Endothelial cell of umbilical vein (primary cell): ENCODE measurements around the gene DUSP14. TPM values are rescaled to one million over a fixed set of nuclear protein-coding genes. Genes with fewer than 3 reads are reported as not detected.
A peak's percentile ranks its signal among the peaks of the same experiment; 100 is the strongest.

ENCODE experiments used
- BruUV-seq: library from RNA; stranded (reverse); fragments of 400-500 nt; replicated peaks from 2 replicates; lab custom pipeline; 2021; lab: Mats Ljungman, UMichigan
- CTCF ChIA-PET: fragments of 300-600, 350-600 bp; sonication (Branson Sonifier 250); formaldehyde crosslinking; loops from one replicate; lab custom pipeline; 2021; ENCODE audit warnings: antibody characterized with exemption, inconsistent platforms; lab: Charles Lee
- POLR2A ChIA-PET: fragments of 300-600, 350-600 bp; sonication (Branson Sonifier 250); formaldehyde crosslinking; loops from one replicate; lab custom pipeline; 2021; ENCODE audit warnings: antibody characterized with exemption, inconsistent platforms; lab: Charles Lee
- DNase-seq: peaks from one replicate; pipeline ENCODE4 v3.0.0-alpha.2; 2011; ENCODE audit warnings: low read depth, low spot score
- FAIRE-seq: peaks from 2 replicates; lab custom pipeline; 2011; peaks lifted over from hg19 to GRCh38; lab: Jason Lieb, UNC
- H2AFZ ChIP-seq: 2 replicates; pipeline ENCODE4 v1.6.0; 2012; ENCODE audit warnings: low read depth, low read length, control low read depth, inconsistent platforms
- H3K27ac ChIP-seq: 2 replicates; pipeline ENCODE4 v1.5.1; 2011; ENCODE audit warnings: low read depth, mild to moderate bottlenecking, control low read depth, low read length, moderate library complexity; ENCODE audit not compliant: insufficient read depth
- H3K27me3 ChIP-seq, 2 experiments: 2 replicates each; pipeline versions ENCODE4 v1.6.0 to v1.6.1; 2011; ENCODE audit warnings: low read length in 2 of 2, mixed read lengths in 1 of 2; ENCODE audit not compliant: control insufficient read depth in 2 of 2, insufficient read depth in 2 of 2
- H3K36me3 ChIP-seq, 2 experiments: 2 replicates in 1 of 2; 3 replicates in 1 of 2; pipeline ENCODE4 v1.5.1; 2011; ENCODE audit warnings: low read length in 2 of 2, mild to moderate bottlenecking in 1 of 2, moderate library complexity in 1 of 2; ENCODE audit not compliant: control insufficient read depth in 2 of 2, insufficient read depth in 2 of 2; ENCODE audit errors: extremely low read depth in 1 of 2
- H3K4me1 ChIP-seq: 3 replicates; pipeline ENCODE4 v1.5.1; 2011; ENCODE audit warnings: mild to moderate bottlenecking, low read length; ENCODE audit not compliant: control insufficient read depth, insufficient read depth; ENCODE audit errors: extremely low read depth
- H3K4me2 ChIP-seq: 2 replicates; pipeline ENCODE4 v1.6.1; 2011; ENCODE audit warnings: low read length, control low read depth, mixed read lengths; ENCODE audit not compliant: insufficient read depth
- H3K4me3 ChIP-seq, 3 experiments: fragments of 200-600 bp in 1 of 3; sonication (generic), shearing (Covaris generic) in 1 of 3; replicated peaks in 1 of 3; 2 replicates each; pipeline ENCODE4 v1.5.1; 2011 to 2016; ENCODE audit warnings: control low read depth in 3 of 3, low read length in 3 of 3, mild to moderate bottlenecking in 2 of 3, inconsistent platforms in 1 of 3, low read depth in 1 of 3, moderate library complexity in 1 of 3; ENCODE audit not compliant: insufficient read depth in 1 of 3
- H3K79me2 ChIP-seq: 2 replicates; pipeline ENCODE4 v1.6.0; 2012; ENCODE audit warnings: low read length, inconsistent platforms; ENCODE audit not compliant: control insufficient read depth, insufficient read depth
- H3K9ac ChIP-seq: replicated peaks from 2 replicates; pipeline ENCODE3; 2011; ENCODE audit warnings: low read length, control low read depth; ENCODE audit not compliant: insufficient read depth; ENCODE audit errors: extremely low read depth
- H3K9me1 ChIP-seq: replicated peaks from 3 replicates; pipeline ENCODE4 v1.6.0; 2011; ENCODE audit warnings: mild to moderate bottlenecking, low read length; ENCODE audit not compliant: control insufficient read depth, insufficient read depth; ENCODE audit errors: extremely low read depth
- H3K9me3 ChIP-seq: replicated peaks from 2 replicates; pipeline ENCODE4 v1.5.1; 2012; ENCODE audit warnings: low read length, inconsistent platforms; ENCODE audit not compliant: control insufficient read depth, insufficient read depth
- H4K20me1 ChIP-seq: replicated peaks from 2 replicates; pipeline ENCODE3; 2011; ENCODE audit warnings: mild to moderate bottlenecking, low read length; ENCODE audit not compliant: control insufficient read depth, insufficient read depth; ENCODE audit errors: extremely low read depth
- EZH2 ChIP-seq: IDR thresholded peaks from 2 replicates; pipeline ENCODE4 v1.6.1; 2012; ENCODE audit warnings: borderline replicate concordance, low read depth, mild to moderate bottlenecking, moderate library complexity, low read length, inconsistent platforms; ENCODE audit not compliant: severe bottlenecking
- FOS ChIP-seq: IDR thresholded peaks from 2 replicates; pipeline ENCODE4 v1.6.1; 2011; ENCODE audit warnings: mild to moderate bottlenecking, low read length, moderate library complexity, borderline replicate concordance; ENCODE audit not compliant: insufficient read depth
- GATA2 ChIP-seq: IDR thresholded peaks from 2 replicates; pipeline ENCODE4 v1.7.0; 2011; ENCODE audit warnings: low read depth, mild to moderate bottlenecking, moderate library complexity, mixed read lengths, low read length; ENCODE audit not compliant: insufficient read length, insufficient read depth
- JUN ChIP-seq: IDR thresholded peaks from 2 replicates; pipeline ENCODE4 v1.6.1; 2011; ENCODE audit warnings: borderline replicate concordance, low read depth; ENCODE audit not compliant: insufficient read length, insufficient read depth
- MYC ChIP-seq: IDR thresholded peaks from one replicate; pipeline ENCODE4 v1.6.1; 2011; ENCODE audit warnings: mild to moderate bottlenecking, low read depth, low read length
- POLR2A ChIP-seq: IDR thresholded peaks from 2 replicates; pipeline ENCODE4 v1.6.1; 2012; ENCODE audit warnings: low read depth, mild to moderate bottlenecking, control low read depth, low read length
- POLR2AphosphoS5 ChIP-seq: IDR thresholded peaks from 2 replicates; pipeline ENCODE4 v1.6.1; 2012; ENCODE audit warnings: low read depth, mild to moderate bottlenecking, control low read depth, low read length, moderate library complexity; ENCODE audit not compliant: insufficient read depth
- dilution Hi-C: fragments of 300-500 bp; cut with MboI; formaldehyde crosslinking; loops from one replicate; pipeline ENCODE4 v1.15.0; 2019; ENCODE audit warnings: low sequenced_read_pairs; ENCODE audit not compliant: extremely low pct_ligation_motif_present
- intact Hi-C: fragments of 100-400 bp; cut with micrococcal nuclease; formaldehyde crosslinking; loops from one replicate; pipeline ENCODE4 v1.10.0; 2022
- polyA plus RNA-seq, 4 experiments: library from polyadenylated mRNA; depleted of rRNA in 3 of 4; stranded (reverse) in 3 of 4; unstranded in 1 of 4; fragments of >200 nt; gene quantifications; 2 replicates each; pipeline versions ENCODE4 v1.2.1 to v1.2.3, GENCODE V29; 2011 to 2012; ENCODE audit warnings: missing spikeins in 1 of 4
- total RNA-seq: library from RNA; stranded (reverse); gene quantifications from 2 replicates; pipeline ENCODE4 v1.2.3, GENCODE V29; 2021
- TF ChIP-seq, protein P1 (sequence below), 2 donors: IDR thresholded peaks; 1 replicate in 1 of 2; 2 replicates in 1 of 2; pipeline ENCODE4 v1.5.1; 2011; ENCODE audit warnings: low read length in 2 of 2, mild to moderate bottlenecking in 2 of 2, moderate library complexity in 2 of 2, control low read depth in 1 of 2, inconsistent platforms in 1 of 2, low read depth in 1 of 2; ENCODE audit not compliant: insufficient read depth in 1 of 2; ENCODE audit errors: extremely low read depth in 1 of 2
- TF ChIP-seq, protein P2 (sequence below): IDR thresholded peaks from 2 replicates; pipeline ENCODE4 v1.6.1; 2011; ENCODE audit not compliant: insufficient read depth, insufficient read length

Gene DUSP14
- total and polyA plus RNA-seq, 2 donors (not counting 3 experiments of a cell fraction or from before 2014, with no cell fraction given): 36.4 to 62.5 TPM

DNA sequence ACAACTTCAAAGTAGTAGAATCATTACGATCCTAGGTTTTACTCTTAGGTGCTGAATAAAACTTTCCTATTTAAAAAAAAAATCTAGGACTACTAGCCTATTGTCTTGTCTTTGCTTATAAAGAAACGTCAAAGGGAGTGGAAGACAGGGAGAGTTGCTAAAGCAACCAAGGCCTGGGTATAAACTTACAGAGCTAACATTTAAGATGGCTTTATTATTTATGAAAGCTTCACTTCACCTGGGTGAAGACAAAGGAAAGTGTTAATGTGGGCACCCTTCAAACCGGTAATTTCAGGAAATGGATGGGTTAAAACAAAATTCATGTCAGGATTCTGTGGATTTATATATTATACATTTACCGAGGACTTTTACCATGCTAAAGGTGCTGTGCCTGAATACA lies 2.5 kb downstream of the DUSP14 start:
- Histone ChIP-seq H3K9ac (peak overlapping the region; percentile 56), H4K20me1 (peaks cover 2% of the 10 kb centered on the region), H3K4me1 (peaks cover 34% of the 10 kb centered on the region), H3K36me3 (no peaks in the 10 kb centered on the region), H3K27ac (peak overlapping the region; percentile 67), H3K27me3 (no peaks in the 10 kb centered on the region), H2AFZ (no peak overlapping the region), H3K9me1 (no peaks in the 10 kb centered on the region), H3K4me2 (peak overlapping the region; percentile 94), H3K79me2 (peaks cover 62% of the 10 kb centered on the region), H3K9me3 (no peaks in the 10 kb centered on the region), H3K4me3 (peak overlapping the region in 1 of 3 experiments; percentile 82)
- DNase-seq: peak; percentile 8
- FAIRE-seq: no peak
- CTCF ChIA-PET: no interaction called here
- intact Hi-C loops: no loop called here
- POLR2A ChIA-PET: no interaction called here
- no TSS peak for BruUV-seq
- dilution Hi-C loops: no loop called here
- TF ChIP-seq POLR2AphosphoS5 (no peak), POLR2A (no peak), JUN (no peak)
- TF ChIP-seq, protein P1, sequence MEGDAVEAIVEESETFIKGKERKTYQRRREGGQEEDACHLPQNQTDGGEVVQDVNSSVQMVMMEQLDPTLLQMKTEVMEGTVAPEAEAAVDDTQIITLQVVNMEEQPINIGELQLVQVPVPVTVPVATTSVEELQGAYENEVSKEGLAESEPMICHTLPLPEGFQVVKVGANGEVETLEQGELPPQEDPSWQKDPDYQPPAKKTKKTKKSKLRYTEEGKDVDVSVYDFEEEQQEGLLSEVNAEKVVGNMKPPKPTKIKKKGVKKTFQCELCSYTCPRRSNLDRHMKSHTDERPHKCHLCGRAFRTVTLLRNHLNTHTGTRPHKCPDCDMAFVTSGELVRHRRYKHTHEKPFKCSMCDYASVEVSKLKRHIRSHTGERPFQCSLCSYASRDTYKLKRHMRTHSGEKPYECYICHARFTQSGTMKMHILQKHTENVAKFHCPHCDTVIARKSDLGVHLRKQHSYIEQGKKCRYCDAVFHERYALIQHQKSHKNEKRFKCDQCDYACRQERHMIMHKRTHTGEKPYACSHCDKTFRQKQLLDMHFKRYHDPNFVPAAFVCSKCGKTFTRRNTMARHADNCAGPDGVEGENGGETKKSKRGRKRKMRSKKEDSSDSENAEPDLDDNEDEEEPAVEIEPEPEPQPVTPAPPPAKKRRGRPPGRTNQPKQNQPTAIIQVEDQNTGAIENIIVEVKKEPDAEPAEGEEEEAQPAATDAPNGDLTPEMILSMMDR (IDR thresholded peaks at IDR 0.05; ENCODE audit: extremely low read depth in 1 of 2, insufficient read depth in 1 of 2, low read depth in 1 of 2, low read length in 2 of 2): no peak

DNA sequence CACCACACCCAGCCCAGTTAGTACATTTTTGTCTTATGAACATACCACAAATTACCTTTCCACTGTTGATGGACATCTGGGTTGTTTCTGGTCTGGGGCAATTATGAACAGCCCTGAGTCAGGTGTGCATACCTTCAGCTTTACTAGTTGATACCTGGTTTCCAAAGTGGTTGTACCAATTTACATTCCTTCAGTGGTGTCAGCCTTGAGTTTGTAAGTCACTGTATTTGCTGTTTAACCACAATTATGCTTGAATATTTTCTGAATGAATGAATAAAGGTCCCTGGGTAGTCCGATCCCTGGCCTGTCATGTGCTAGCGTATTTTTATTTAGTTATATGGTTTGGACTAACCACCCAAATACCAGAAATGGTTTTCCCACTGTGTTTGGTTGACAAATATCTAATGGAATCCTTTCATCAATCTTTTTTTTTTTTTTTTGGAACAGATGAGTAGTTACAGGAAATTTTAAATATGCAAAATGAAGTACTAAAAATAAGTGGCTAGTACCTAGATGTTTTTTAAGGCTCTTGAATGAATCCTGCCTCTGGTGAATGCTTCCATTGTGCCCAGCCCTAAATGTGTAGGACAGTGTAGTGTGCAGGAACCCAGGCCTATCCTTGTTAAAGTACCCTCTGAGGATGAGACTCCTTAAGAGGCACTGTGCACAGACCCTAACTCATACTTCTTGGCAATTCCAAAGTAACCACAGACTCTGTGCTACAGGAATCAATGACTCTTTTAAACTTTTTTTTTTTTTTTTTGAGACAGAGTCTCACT lies 3.7 kb downstream of the DUSP14 start:
- H3K4me1 ChIP-seq: peaks cover 28% of the 10 kb centered on the region
- no peaks in the 10 kb centered on the region for H3K36me3 ChIP-seq
- no peak overlapping the region for H3K4me3 ChIP-seq
- H3K9me1 ChIP-seq: no peaks in the 10 kb centered on the region
- peaks cover 2% of the 10 kb centered on the region for H4K20me1 ChIP-seq
- H2AFZ ChIP-seq: no peak overlapping the region
- H3K79me2 ChIP-seq: peaks cover 72% of the 10 kb centered on the region
- H3K9ac ChIP-seq: no peak overlapping the region
- FAIRE-seq (no peak), DNase-seq (no peak)
- no peaks in the 10 kb centered on the region for H3K9me3 ChIP-seq
- CTCF ChIA-PET: interaction anchor here (1.2 kb wide), 1 partner anchor 55 kb away, joined by 4 read pairs; no protein-coding TSS in a partner anchor
- TF ChIP-seq, protein P1 (IDR thresholded peaks at IDR 0.05; ENCODE audit: extremely low read depth in 1 of 2, insufficient read depth in 1 of 2, low read depth in 1 of 2, low read length in 2 of 2): no peak
- TF ChIP-seq FOS: no peak
- TF ChIP-seq GATA2: no peak
- TF ChIP-seq POLR2AphosphoS5: no peak
- no peak for TF ChIP-seq JUN
- TF ChIP-seq MYC: no peak
- TF ChIP-seq POLR2A: no peak
- TF ChIP-seq, protein P2, sequence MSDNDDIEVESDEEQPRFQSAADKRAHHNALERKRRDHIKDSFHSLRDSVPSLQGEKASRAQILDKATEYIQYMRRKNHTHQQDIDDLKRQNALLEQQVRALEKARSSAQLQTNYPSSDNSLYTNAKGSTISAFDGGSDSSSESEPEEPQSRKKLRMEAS: no peak
- no peak for TF ChIP-seq EZH2
- dilution Hi-C loops (no loop called here), intact Hi-C loops (no loop called here)
- no peaks in the 10 kb centered on the region for H3K27me3 ChIP-seq
- no peak overlapping the region for H3K27ac ChIP-seq
- H3K4me2 ChIP-seq: no peak overlapping the region
- POLR2A ChIA-PET: no interaction called here
- BruUV-seq: no TSS peak
